ENCODE measurements around the gene LTBR. TPM values are rescaled to one million over a fixed set of nuclear protein-coding genes. Genes with fewer than 3 reads are reported as not detected.

LTBR gene
- total RNA-seq, 4 donors from 2014 or later, result 28.1 to 116 (median 83.5) TPM

DNA sequence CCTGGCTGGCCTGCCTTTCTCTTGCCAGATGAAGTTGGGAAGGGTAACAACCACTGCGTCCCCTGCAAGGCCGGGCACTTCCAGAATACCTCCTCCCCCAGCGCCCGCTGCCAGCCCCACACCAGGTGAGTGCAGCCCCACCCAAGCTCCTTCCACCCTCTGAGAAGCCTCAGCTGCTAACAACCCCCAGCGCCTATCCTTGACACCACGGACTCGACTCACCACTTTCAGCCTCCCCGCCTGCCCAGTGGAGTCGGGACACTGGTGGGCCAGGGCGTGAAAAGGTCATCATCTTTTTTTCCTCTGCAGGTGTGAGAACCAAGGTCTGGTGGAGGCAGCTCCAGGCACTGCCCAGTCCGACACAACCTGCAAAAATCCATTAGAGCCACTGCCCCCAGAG lies 2.1 kb downstream of the LTBR start:
- DNase-seq, result no peak
- no peak overlapping the region for H3K4me3 ChIP-seq
- peak overlapping the region in 1 of 2 donors; percentile 33 for H3K27ac ChIP-seq
- no peaks in the 10 kb centered on the region for H3K27me3 ChIP-seq
- intact Hi-C loops (cut with DNase I; ENCODE audit: low total_unique reads), result loop anchor here (2.0 kb wide), 1 partner anchor 45 kb away; no protein-coding TSS in a partner anchor
- TF ChIP-seq, protein P1, sequence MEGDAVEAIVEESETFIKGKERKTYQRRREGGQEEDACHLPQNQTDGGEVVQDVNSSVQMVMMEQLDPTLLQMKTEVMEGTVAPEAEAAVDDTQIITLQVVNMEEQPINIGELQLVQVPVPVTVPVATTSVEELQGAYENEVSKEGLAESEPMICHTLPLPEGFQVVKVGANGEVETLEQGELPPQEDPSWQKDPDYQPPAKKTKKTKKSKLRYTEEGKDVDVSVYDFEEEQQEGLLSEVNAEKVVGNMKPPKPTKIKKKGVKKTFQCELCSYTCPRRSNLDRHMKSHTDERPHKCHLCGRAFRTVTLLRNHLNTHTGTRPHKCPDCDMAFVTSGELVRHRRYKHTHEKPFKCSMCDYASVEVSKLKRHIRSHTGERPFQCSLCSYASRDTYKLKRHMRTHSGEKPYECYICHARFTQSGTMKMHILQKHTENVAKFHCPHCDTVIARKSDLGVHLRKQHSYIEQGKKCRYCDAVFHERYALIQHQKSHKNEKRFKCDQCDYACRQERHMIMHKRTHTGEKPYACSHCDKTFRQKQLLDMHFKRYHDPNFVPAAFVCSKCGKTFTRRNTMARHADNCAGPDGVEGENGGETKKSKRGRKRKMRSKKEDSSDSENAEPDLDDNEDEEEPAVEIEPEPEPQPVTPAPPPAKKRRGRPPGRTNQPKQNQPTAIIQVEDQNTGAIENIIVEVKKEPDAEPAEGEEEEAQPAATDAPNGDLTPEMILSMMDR (IDR thresholded peaks at IDR 0.05), result no peak
- TF ChIP-seq POLR2A (IDR thresholded peaks at IDR 0.05), result no peak
- H3K4me1 ChIP-seq, result peaks cover 0 to 7% of the 10 kb centered on the region in 2 donors
- no peaks in the 10 kb centered on the region for H3K36me3 ChIP-seq
- H3K9me3 ChIP-seq, result no peaks in the 10 kb centered on the region

DNA sequence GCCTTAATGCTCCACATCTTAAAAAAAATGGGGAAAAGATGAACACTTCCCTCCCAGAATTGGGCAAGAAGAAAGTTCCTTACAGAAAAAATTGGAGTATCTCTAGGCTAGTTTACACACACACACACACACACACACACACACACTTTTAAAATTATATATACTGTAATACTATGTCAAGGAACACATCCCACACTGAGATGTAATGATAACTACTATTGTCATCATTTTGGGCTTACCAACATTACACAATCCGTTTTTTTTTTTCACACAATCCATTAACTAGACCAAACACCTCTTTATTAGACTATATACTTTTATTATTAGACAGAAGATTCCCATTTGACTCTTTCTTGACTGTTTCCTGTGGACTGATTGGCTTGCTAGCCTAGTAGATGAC lies 2.5 kb downstream of the LTBR start:
- Histone ChIP-seq H3K4me3 (no peak overlapping the region), H3K27me3 (no peaks in the 10 kb centered on the region), H3K9me3 (no peaks in the 10 kb centered on the region), H3K4me1 (peaks cover 0 to 7% of the 10 kb centered on the region in 2 donors), H3K27ac (peak overlapping the region in 1 of 2 donors; percentile 33), H3K36me3 (no peaks in the 10 kb centered on the region)
- DNase-seq, result no peak
- intact Hi-C loops (cut with DNase I; ENCODE audit: low total_unique reads), result loop anchor here (2.0 kb wide), 1 partner anchor 46 kb away; no protein-coding TSS in a partner anchor
- TF ChIP-seq POLR2A (IDR thresholded peaks at IDR 0.05), result no peak
- TF ChIP-seq, protein P1 (IDR thresholded peaks at IDR 0.05), result no peak

DNA sequence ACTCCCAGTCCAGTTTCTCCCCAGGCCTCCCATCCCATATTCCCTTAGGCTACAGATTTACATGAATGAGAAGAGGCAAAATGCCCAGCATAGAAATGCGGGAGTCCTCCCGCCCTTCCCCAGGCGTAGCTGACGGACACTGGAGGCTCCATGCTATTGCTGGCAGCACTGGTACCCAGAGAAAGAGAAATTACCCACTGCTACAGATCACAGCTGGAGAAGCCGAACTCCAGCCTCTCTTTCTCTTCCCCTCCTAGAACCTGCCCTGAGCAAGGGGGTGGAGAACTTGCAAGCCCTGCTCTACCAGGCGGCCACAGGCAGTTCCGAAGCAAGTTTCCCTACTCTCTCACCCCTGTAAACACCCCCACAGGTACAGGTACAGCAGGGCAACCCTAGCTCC lies 3.6 kb downstream of the LTBR start:
- DNase-seq, result no peak
- H3K27ac ChIP-seq, result no peak overlapping the region
- no peaks in the 10 kb centered on the region for H3K27me3 ChIP-seq
- no peak overlapping the region for H3K4me3 ChIP-seq
- H3K9me3 ChIP-seq, result no peaks in the 10 kb centered on the region
- peaks cover 0 to 7% of the 10 kb centered on the region in 2 donors for H3K4me1 ChIP-seq
- intact Hi-C loops (cut with DNase I; ENCODE audit: low total_unique reads), result loop anchor here (2.0 kb wide), 1 partner anchor 47 kb away; no protein-coding TSS in a partner anchor
- H3K36me3 ChIP-seq, result no peaks in the 10 kb centered on the region
- no peak for TF ChIP-seq POLR2A (IDR thresholded peaks at IDR 0.05)
- TF ChIP-seq, protein P1 (IDR thresholded peaks at IDR 0.05), result no peak

DNA sequence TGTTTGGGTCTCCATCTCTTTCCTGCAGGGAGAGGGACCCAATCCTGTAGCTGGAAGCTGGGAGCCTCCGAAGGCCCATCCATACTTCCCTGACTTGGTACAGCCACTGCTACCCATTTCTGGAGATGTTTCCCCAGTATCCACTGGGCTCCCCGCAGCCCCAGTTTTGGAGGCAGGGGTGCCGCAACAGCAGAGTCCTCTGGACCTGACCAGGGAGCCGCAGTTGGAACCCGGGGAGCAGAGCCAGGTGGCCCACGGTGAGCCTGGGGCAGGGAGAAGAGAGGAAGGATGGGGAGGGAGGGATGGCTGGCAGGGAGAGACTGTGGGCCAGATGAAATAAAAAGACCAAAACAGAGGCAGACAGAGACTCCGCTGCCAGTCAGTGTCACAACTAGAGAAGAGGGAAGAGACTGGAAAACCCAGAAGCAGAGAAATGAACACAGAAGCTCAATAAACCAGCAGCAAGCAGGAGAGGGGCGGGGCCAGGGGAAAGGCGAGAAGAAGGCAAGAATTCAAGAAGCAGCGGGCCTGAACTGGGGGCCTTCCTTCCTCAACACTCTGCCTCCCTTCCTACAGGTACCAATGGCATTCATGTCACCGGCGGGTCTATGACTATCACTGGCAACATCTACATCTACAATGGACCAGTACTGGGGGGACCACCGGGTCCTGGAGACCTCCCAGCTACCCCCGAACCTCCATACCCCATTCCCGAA lies 6.3 kb downstream of the LTBR start:
- intact Hi-C loops (cut with DNase I; ENCODE audit: low total_unique reads), result no loop called here
- H3K27ac ChIP-seq, result peak overlapping the region in 1 of 2 donors; percentile 6
- no peak for DNase-seq

DNA sequence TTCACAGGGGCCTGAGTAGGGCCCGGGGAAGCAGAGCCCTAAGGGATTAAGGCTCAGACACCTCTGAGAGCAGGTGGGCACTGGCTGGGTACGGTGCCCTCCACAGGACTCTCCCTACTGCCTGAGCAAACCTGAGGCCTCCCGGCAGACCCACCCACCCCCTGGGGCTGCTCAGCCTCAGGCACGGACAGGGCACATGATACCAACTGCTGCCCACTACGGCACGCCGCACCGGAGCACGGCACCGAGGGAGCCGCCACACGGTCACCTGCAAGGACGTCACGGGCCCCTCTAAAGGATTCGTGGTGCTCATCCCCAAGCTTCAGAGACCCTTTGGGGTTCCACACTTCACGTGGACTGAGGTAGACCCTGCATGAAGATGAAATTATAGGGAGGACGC lies 7.1 kb downstream of the LTBR start:
- no peaks in the 10 kb centered on the region for H3K27me3 ChIP-seq
- H3K4me1 ChIP-seq, result no peaks in the 10 kb centered on the region
- no peak overlapping the region for H3K4me3 ChIP-seq
- intact Hi-C loops (cut with DNase I; ENCODE audit: low total_unique reads), result no loop called here
- no peak for TF ChIP-seq POLR2A (IDR thresholded peaks at IDR 0.05)
- TF ChIP-seq, protein P1 (IDR thresholded peaks at IDR 0.05), result no peak
- no peak for DNase-seq
- no peaks in the 10 kb centered on the region for H3K9me3 ChIP-seq
- H3K36me3 ChIP-seq, result no peaks in the 10 kb centered on the region
- H3K27ac ChIP-seq, result peak overlapping the region in 1 of 2 donors; percentile 6

More for the DNA sequence above, 6.3 kb downstream of the LTBR start:
- no peaks in the 10 kb centered on the region for H3K27me3 ChIP-seq
- H3K4me1 ChIP-seq, result no peaks in the 10 kb centered on the region
- H3K36me3 ChIP-seq, result no peaks in the 10 kb centered on the region
- no peak overlapping the region for H3K4me3 ChIP-seq
- no peak for TF ChIP-seq POLR2A (IDR thresholded peaks at IDR 0.05)
- TF ChIP-seq, protein P1 (IDR thresholded peaks at IDR 0.05), result no peak
- no peaks in the 10 kb centered on the region for H3K9me3 ChIP-seq

Data from uterus (tissue), 4 donors.